Measurements from ENCODE around the gene ZNF611. TPM values are rescaled to one million over a fixed set of nuclear protein-coding genes. Genes with fewer than 3 reads are reported as not detected.
"Not testable (repeated sequence)": the region's sequence is repeated elsewhere in the genome, so short reads cannot be mapped to it uniquely, and the experiment has no call there.

The ZNF611 gene
- total RNA-seq, 1 experiment from 2014 or later = 22.4 TPM

GRCh38 chr19:52742516-52742915 is 7.7 kb upstream of the ZNF611 start:
- ChIA-PET POLR2A (no interaction called here), CTCF (no interaction called here)
- no peak overlapping the region for H3K27ac Mint-ChIP-seq

GRCh38 chr19:52741951-52742485 is 7.2 kb upstream of the ZNF611 start:
- no peak for DNase-seq (ENCODE audit: low spot score)
- CTCF ChIA-PET = no interaction called here
- no peaks in the 10 kb centered on the region; the same call in none of the 2 replicates for H3K27me3 Mint-ChIP-seq (ENCODE audit: low read depth)

More at GRCh38 chr19:52742516-52742915, 7.7 kb upstream of the ZNF611 start:
- Mint-ChIP-seq H3K27me3 (ENCODE audit: low read depth) (no peaks in the 10 kb centered on the region; the same call in none of the 2 replicates), H3K9me3 (no peaks in the 10 kb centered on the region), H3K4me1 (peaks cover 49% of the 10 kb centered on the region), H3K36me3 (no peaks in the 10 kb centered on the region), H3K4me3 (no peak overlapping the region)
- DNase-seq (ENCODE audit: low spot score) = no peak
- TF ChIP-seq ZMAT4 (CRISPR knock-in tag; IDR thresholded peaks at IDR 0.05) (no peak), JAZF1 (CRISPR knock-in tag; IDR thresholded peaks at IDR 0.05) (no peak), ZNF281 (CRISPR knock-in tag; IDR thresholded peaks at IDR 0.05) (no peak), MYBL2 (CRISPR knock-in tag; IDR thresholded peaks at IDR 0.05) (no peak), ATF3 (CRISPR knock-in tag; conservative IDR thresholded peaks at IDR 0.05) (no peak), ZNF425 (CRISPR knock-in tag; conservative IDR thresholded peaks at IDR 0.05) (no peak), FOXK1 (CRISPR knock-in tag; IDR thresholded peaks at IDR 0.05) (no peak), KAT7 (CRISPR knock-in tag; IDR thresholded peaks at IDR 0.05; ENCODE audit: borderline replicate concordance) (no peak), ZNF232 (CRISPR knock-in tag; IDR thresholded peaks at IDR 0.05) (no peak), FOXP4 (CRISPR knock-in tag; IDR thresholded peaks at IDR 0.05) (no peak)
- no peak for ATAC-seq

GRCh38 chr19:52741371-52741770 is 6.5 kb upstream of the ZNF611 start:
- H3K4me3 Mint-ChIP-seq; H3K27ac Mint-ChIP-seq; CTCF ChIA-PET; ATAC-seq; DNase-seq (ENCODE audit: low spot score); H3K9me3 Mint-ChIP-seq; H3K36me3 Mint-ChIP-seq; POLR2A ChIA-PET; H3K27me3 Mint-ChIP-seq (ENCODE audit: low read depth): not testable (repeated sequence)
- peaks cover 55% of the 10 kb centered on the region for H3K4me1 Mint-ChIP-seq

More at GRCh38 chr19:52741951-52742485, 7.2 kb upstream of the ZNF611 start:
- ATAC-seq = no peak
- Mint-ChIP-seq H3K9me3 (peaks cover 4% of the 10 kb centered on the region; the same call in 1 of the 2 replicates), H3K4me1 (peaks cover 54% of the 10 kb centered on the region), H3K4me3 (no peak overlapping the region), H3K27ac (peak overlapping the region; percentile 20; the same call in 1 of the 2 replicates), H3K36me3 (no peaks in the 10 kb centered on the region)
- no peak for TF ChIP-seq ZNF317 (CRISPR knock-in tag; IDR thresholded peaks at IDR 0.05; ENCODE audit: borderline replicate concordance, low read depth)
- no peak for TF ChIP-seq ZNF219 (CRISPR knock-in tag; IDR thresholded peaks at IDR 0.05; ENCODE audit: borderline replicate concordance)
- no peak for TF ChIP-seq SOX15 (CRISPR knock-in tag; IDR thresholded peaks at IDR 0.05)
- TF ChIP-seq FOXK1 (CRISPR knock-in tag; IDR thresholded peaks at IDR 0.05) = no peak
- TF ChIP-seq MXD4 (CRISPR knock-in tag; IDR thresholded peaks at IDR 0.05; ENCODE audit: borderline replicate concordance) = no peak
- no peak for TF ChIP-seq ATF1 (CRISPR knock-in tag; IDR thresholded peaks at IDR 0.05)
- POLR2A ChIA-PET = no interaction called here

All from WTC11 (cell line).